Lung (tissue), 12 donors: ENCODE data around the gene DNAJC15. TPM values are rescaled to one million over a fixed set of nuclear protein-coding genes. Genes with fewer than 3 reads are reported as not detected.

ENCODE experiments used
- ATAC-seq: fragments of 200-7000 bp; cut with Tn5 transposase; one replicate; pipeline ENCODE4 v1.9.1; 2020; ENCODE audit warnings: moderate number of reproducible peaks; ENCODE audit not compliant: insufficient read depth, low FRiP score
- DNase-seq, 3 donors: peaks; one replicate each; pipeline ENCODE4 v3.0.0-alpha.2; 2013 to 2017
- H3K27ac ChIP-seq, 2 donors: one replicate each; pipeline ENCODE4 v1.5.1; 2013; ENCODE audit warnings: mild to moderate bottlenecking in 2 of 2, moderate library complexity in 2 of 2, control low read depth in 1 of 2, inconsistent platforms in 1 of 2, low read depth in 1 of 2, low read length in 1 of 2
- H3K27me3 ChIP-seq, 3 donors: one replicate each; pipeline ENCODE4 v1.5.1; 2013; ENCODE audit warnings: low read length in 2 of 3; ENCODE audit not compliant: control insufficient read depth in 3 of 3, insufficient read depth in 3 of 3
- H3K36me3 ChIP-seq, 4 donors: one replicate each; pipeline ENCODE4 v1.5.1; 2013; ENCODE audit warnings: low read length in 4 of 4, mild to moderate bottlenecking in 1 of 4, moderate library complexity in 1 of 4; ENCODE audit not compliant: control insufficient read depth in 4 of 4, insufficient read depth in 4 of 4
- H3K4me1 ChIP-seq, 5 donors: one replicate each; pipeline ENCODE4 v1.5.1; 2013; ENCODE audit warnings: low read length in 5 of 5, mild to moderate bottlenecking in 2 of 5, moderate library complexity in 1 of 5; ENCODE audit not compliant: control insufficient read depth in 5 of 5, insufficient read depth in 5 of 5
- H3K4me3 ChIP-seq: one replicate; pipeline ENCODE4 v1.5.1; 2013; ENCODE audit warnings: mild to moderate bottlenecking, control low read depth, moderate library complexity
- H3K9ac ChIP-seq, 2 donors: one replicate each; pipeline ENCODE4 v1.5.1; 2013; ENCODE audit warnings: low read length in 2 of 2, control low read depth in 1 of 2; ENCODE audit not compliant: insufficient read depth in 1 of 2
- H3K9me3 ChIP-seq, 4 donors: one replicate each; pipeline ENCODE4 v1.5.1; 2013; ENCODE audit warnings: low read length in 3 of 4, mild to moderate bottlenecking in 1 of 4, moderate library complexity in 1 of 4; ENCODE audit not compliant: control insufficient read depth in 4 of 4, insufficient read depth in 3 of 4
- WGBS, 2 donors: extraction: QIAGEN DNeasy Blood & Tissue Kit; methylation state at CpG; one replicate each; pipeline ENCODE4 v1.1.7; 2013; 5-methylcytosine and 5-hydroxymethylcytosine counted together
- polyA plus RNA-seq, 2 donors: library from polyadenylated mRNA; stranded (reverse); fragments of 200-250 nt; gene quantifications; one replicate each; pipeline ENCODE4 v1.2.1, GENCODE V29; 2013
- total RNA-seq, 2 donors: library from RNA; depleted of rRNA in 1 of 2; stranded (reverse); fragments of >200 nt in 1 of 2; gene quantifications; one replicate each; pipeline ENCODE4 v1.2.1, GENCODE V29; 2014 to 2021
- TF ChIP-seq, protein P1 (sequence below): IDR thresholded peaks from 2 replicates; pipeline ENCODE4 v1.5.1; 2012; ENCODE audit warnings: mild to moderate bottlenecking; ENCODE audit errors: control extremely low read depth, extremely low read depth
- donor health status: control.
- donor health status: control.
- donor health status: Bipolar disorder and iron deficiency.
- donor health status: healthy.
- donor health status: DM: yes; HTN: yes; CAD: no.

DNAJC15 gene
- total and polyA plus RNA-seq, 4 donors: 16.8 to 21.8 (median 19.2) TPM

DNA sequence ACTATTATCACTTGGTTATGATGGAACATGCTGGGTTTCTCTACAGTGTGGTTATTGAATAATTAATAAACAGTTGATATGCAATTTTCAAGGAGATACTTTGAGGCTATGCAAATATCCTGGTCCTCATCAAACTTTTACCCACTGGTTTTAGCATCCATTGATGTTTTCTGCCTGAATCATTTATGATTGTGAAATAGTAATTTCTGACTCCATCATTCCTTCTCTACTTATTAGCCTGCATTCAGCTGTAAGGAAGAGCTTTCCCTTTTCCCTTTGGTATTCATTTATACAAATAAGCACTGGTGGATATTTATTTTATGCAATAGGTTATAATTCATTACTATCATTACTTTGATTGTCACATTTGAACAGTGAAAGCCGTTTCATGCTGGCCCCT is 13.9 kb upstream of the DNAJC15 start:
- H3K27me3 ChIP-seq: no peaks in the 10 kb centered on the region
- H3K36me3 ChIP-seq: no peaks in the 10 kb centered on the region
- H3K4me1 ChIP-seq: peaks cover 0 to 5% (median 0%) of the 10 kb centered on the region in 5 donors
- no peak overlapping the region for H3K4me3 ChIP-seq
- no peaks in the 10 kb centered on the region for H3K9me3 ChIP-seq
- TF ChIP-seq, protein P1, sequence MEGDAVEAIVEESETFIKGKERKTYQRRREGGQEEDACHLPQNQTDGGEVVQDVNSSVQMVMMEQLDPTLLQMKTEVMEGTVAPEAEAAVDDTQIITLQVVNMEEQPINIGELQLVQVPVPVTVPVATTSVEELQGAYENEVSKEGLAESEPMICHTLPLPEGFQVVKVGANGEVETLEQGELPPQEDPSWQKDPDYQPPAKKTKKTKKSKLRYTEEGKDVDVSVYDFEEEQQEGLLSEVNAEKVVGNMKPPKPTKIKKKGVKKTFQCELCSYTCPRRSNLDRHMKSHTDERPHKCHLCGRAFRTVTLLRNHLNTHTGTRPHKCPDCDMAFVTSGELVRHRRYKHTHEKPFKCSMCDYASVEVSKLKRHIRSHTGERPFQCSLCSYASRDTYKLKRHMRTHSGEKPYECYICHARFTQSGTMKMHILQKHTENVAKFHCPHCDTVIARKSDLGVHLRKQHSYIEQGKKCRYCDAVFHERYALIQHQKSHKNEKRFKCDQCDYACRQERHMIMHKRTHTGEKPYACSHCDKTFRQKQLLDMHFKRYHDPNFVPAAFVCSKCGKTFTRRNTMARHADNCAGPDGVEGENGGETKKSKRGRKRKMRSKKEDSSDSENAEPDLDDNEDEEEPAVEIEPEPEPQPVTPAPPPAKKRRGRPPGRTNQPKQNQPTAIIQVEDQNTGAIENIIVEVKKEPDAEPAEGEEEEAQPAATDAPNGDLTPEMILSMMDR: no peak
- no peak overlapping the region for H3K9ac ChIP-seq
- WGBS, 2 donors: 79 to 100% methylated on average over 1 of the region's 1 CpG
- H3K27ac ChIP-seq: no peak overlapping the region
- DNase-seq: no peak
- ATAC-seq: no peak

GRCh38 chr13:43014162-43014561 is 9.2 kb upstream of the DNAJC15 start:
- 72 to 84% methylated on average over 3 of the region's 3 CpGs for WGBS, 2 donors
- Histone ChIP-seq H3K27ac (no peak overlapping the region), H3K9ac (no peak overlapping the region), H3K4me3 (no peak overlapping the region), H3K4me1 (peaks cover 0 to 5% (median 0%) of the 10 kb centered on the region in 5 donors), H3K9me3 (no peaks in the 10 kb centered on the region), H3K36me3 (no peaks in the 10 kb centered on the region), H3K27me3 (no peaks in the 10 kb centered on the region)
- no peak for ATAC-seq
- DNase-seq: no peak
- TF ChIP-seq, protein P1: no peak

GRCh38 chr13:43016226-43016625 is 7.2 kb upstream of the DNAJC15 start:
- DNase-seq (no peak), ATAC-seq (no peak)
- TF ChIP-seq, protein P1: no peak
- Histone ChIP-seq H3K9ac (no peak overlapping the region), H3K4me3 (no peak overlapping the region), H3K9me3 (no peaks in the 10 kb centered on the region), H3K27ac (no peak overlapping the region), H3K36me3 (no peaks in the 10 kb centered on the region), H3K27me3 (no peaks in the 10 kb centered on the region), H3K4me1 (peaks cover 0 to 5% (median 0%) of the 10 kb centered on the region in 5 donors)
- 83 to 88% methylated on average over 5 of the region's 5 CpGs for WGBS, 2 donors

- Histone ChIP-seq H3K4me3 (no peak overlapping the region), H3K36me3 (no peaks in the 10 kb centered on the region), H3K4me1 (peaks cover 0 to 10% (median 3%) of the 10 kb centered on the region in 5 donors), H3K27me3 (no peaks in the 10 kb centered on the region), H3K27ac (no peak overlapping the region), H3K9ac (no peak overlapping the region), H3K9me3 (no peaks in the 10 kb centered on the region)
- DNase-seq (no peak), ATAC-seq (no peak)
- TF ChIP-seq, protein P1: no peak
- WGBS, 2 donors: 76 to 81% methylated on average over 2 of the region's 2 CpGs
Observed at GRCh38 chr13:43019811-43020210, 3.6 kb upstream of the DNAJC15 start.
